ENCODE results near the gene RUNX1. TPM values are rescaled to one million over a fixed set of nuclear protein-coding genes. Genes with fewer than 3 reads are reported as not detected.

Gene RUNX1
- total and polyA plus RNA-seq, 10 donors = 4.8 to 70.0 (median 43.6) TPM

DNA sequence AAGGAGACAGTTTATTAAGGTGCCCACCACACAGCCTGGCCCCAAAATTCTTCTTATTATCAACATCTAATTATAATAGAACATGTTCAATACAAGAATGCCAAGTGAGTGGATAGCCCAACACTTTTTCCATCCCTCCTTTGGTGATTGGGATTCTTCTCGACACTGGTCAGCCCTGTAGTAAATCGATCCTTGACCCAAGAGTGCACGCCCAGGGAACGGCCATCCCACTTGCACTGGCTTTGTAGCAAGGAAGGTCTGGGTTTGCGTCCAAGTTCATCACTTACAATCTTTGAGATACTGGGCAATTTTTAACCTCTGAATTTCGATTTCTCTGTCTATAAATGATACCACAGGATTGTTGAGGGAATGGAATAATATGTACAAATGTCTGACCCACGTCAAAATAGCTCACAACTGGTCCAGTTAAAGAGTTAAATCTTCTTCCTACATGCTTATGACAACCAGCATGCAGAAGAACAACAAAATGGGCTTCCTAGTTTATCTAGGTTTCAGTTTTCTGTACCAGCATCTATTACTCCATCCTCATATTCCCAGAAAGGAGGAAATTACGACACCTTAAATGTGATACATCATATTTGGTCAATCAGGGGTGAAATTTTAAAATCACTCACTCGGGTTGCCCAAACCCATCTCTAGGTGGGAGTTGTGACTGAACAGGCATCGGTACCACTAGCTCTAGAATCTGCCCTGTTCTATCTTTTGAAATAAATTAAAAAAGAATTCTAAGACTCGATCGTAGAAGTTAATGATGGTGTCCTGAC, 218.5 kb downstream of the RUNX1 start:
- DNase-seq = no peak
- Histone ChIP-seq H3K4me1 (peaks cover 0 to 74% (median 21%) of the 10 kb centered on the region in 6 donors), H3K9me3 (peaks cover 0 to 10% (median 0%) of the 10 kb centered on the region in 8 donors), H3K27ac (peak overlapping the region in 5 of 8 donors; percentile 22 to 83 (median 63)), H3K4me3 (no peak overlapping the region), H3K27me3 (replicated peaks in 1 of 7) (no peaks in the 10 kb centered on the region), H3K36me3 (peaks cover 0 to 97% (median 45%) of the 10 kb centered on the region in 6 donors)
- intact Hi-C loops (cut with DNase I; ENCODE audit: low total_unique reads) = no loop called here
- TF ChIP-seq, protein P1, sequence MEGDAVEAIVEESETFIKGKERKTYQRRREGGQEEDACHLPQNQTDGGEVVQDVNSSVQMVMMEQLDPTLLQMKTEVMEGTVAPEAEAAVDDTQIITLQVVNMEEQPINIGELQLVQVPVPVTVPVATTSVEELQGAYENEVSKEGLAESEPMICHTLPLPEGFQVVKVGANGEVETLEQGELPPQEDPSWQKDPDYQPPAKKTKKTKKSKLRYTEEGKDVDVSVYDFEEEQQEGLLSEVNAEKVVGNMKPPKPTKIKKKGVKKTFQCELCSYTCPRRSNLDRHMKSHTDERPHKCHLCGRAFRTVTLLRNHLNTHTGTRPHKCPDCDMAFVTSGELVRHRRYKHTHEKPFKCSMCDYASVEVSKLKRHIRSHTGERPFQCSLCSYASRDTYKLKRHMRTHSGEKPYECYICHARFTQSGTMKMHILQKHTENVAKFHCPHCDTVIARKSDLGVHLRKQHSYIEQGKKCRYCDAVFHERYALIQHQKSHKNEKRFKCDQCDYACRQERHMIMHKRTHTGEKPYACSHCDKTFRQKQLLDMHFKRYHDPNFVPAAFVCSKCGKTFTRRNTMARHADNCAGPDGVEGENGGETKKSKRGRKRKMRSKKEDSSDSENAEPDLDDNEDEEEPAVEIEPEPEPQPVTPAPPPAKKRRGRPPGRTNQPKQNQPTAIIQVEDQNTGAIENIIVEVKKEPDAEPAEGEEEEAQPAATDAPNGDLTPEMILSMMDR (IDR thresholded peaks at IDR 0.05 in 8 of 11, conservative IDR thresholded peaks at IDR 0.05 in 3 of 11) = no peak
- TF ChIP-seq POLR2A (IDR thresholded peaks at IDR 0.05) = no peak
- no peak for TF ChIP-seq POLR2AphosphoS5 (IDR thresholded peaks at IDR 0.05)
- 78 to 86% (median 84%) methylated on average over 12 of the region's 12 CpGs for WGBS, 5 donors

DNA sequence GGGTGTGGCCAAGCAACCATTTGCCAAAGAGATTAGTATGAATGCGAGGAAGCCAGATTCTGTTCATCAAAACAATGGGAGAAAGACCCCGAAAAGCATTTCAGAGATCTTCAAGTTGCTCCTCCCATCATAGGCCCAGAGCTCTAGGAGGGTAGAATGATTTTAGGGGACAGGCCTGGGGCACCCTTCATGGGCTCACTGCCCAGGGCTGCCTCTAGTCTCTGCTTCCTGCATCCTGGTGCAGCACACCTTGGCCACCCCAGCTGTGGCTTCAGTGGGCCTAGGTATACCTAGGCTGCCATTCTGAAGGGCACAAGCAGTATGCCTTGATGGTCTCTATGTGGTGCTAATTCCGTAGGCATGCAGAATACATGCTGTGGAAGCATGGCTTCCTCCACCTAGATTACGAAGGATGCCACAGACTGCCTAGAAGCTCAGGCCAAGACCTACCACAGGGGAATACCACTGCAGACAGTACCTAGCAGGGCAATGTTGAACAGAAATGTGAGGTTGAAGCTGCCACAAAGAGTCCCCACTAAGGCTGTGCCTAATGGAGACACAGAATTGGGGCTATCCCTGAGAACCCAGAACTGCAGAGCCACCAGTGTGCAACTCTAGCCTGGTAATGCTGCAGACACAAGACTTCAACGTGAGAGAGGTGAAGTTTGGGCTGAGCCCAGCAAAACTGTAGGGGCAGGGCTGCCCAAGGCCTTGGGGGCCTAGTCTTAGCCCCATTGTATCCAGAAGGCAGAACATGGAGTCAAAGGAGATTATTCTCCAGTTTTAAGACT, 221.5 kb downstream of the RUNX1 start:
- H3K27me3 ChIP-seq (replicated peaks in 1 of 7) = no peaks in the 10 kb centered on the region
- WGBS, 5 donors = 90 to 96% (median 93%) methylated on average over 5 of the region's 5 CpGs
- no peak for DNase-seq
- TF ChIP-seq, protein P1 (IDR thresholded peaks at IDR 0.05 in 8 of 11, conservative IDR thresholded peaks at IDR 0.05 in 3 of 11) = no peak
- TF ChIP-seq POLR2AphosphoS5 (IDR thresholded peaks at IDR 0.05) (peak in 1 of 3 donors; percentile 6), POLR2A (IDR thresholded peaks at IDR 0.05) (no peak)
- peak overlapping the region in 6 of 8 donors; percentile 12 to 81 (median 74) for H3K27ac ChIP-seq
- intact Hi-C loops (cut with DNase I; ENCODE audit: low total_unique reads) = no loop called here
- H3K36me3 ChIP-seq = peaks cover 0 to 99% (median 32%) of the 10 kb centered on the region in 6 donors
- H3K4me3 ChIP-seq = no peak overlapping the region
- H3K4me1 ChIP-seq = peaks cover 0 to 46% (median 13%) of the 10 kb centered on the region in 6 donors
- peaks cover 0 to 10% (median 0%) of the 10 kb centered on the region in 8 donors for H3K9me3 ChIP-seq

DNA sequence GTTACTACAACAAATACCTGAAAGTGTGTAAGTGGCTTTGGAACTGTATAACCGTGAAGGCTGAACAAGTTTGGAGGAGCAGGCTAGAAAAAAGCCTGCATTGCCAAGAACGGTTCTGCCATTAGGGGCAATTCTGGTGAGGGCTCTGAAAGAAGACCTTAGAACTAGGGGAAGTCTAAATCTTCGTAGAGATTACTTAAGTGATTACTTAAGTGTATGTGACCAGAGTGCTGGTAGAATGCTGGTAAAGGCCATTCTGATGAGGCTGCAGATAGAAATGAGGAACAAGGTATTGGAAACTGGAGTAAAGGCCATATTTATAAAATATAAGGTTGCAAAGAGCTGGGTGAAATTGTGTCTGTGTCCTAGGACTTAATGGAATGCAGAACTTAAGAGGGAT, 222.3 kb downstream of the RUNX1 start:
- Histone ChIP-seq H3K4me3 (no peak overlapping the region), H3K27ac (peak overlapping the region in 6 of 8 donors; percentile 36 to 81 (median 74)), H3K4me1 (peaks cover 0 to 38% (median 12%) of the 10 kb centered on the region in 6 donors), H3K9me3 (peaks cover 0 to 10% (median 0%) of the 10 kb centered on the region in 8 donors), H3K36me3 (peaks cover 0 to 99% (median 30%) of the 10 kb centered on the region in 6 donors), H3K27me3 (replicated peaks in 1 of 7) (no peaks in the 10 kb centered on the region)
- intact Hi-C loops (cut with DNase I; ENCODE audit: low total_unique reads) = no loop called here
- 59 to 85% (median 79%) methylated on average over 3 of the region's 3 CpGs for WGBS, 5 donors
- TF ChIP-seq, protein P1 (IDR thresholded peaks at IDR 0.05 in 8 of 11, conservative IDR thresholded peaks at IDR 0.05 in 3 of 11) = no peak
- TF ChIP-seq POLR2A (IDR thresholded peaks at IDR 0.05) (no peak), POLR2AphosphoS5 (IDR thresholded peaks at IDR 0.05) (no peak)
- no peak for DNase-seq

Measured in spleen (tissue), 11 donors.